Measurements from ENCODE around the gene ACSF3. TPM values are rescaled to one million over a fixed set of nuclear protein-coding genes. Genes with fewer than 3 reads are reported as not detected.

Gene ACSF3
- total and polyA plus RNA-seq, 2 experiments from 2014 or later: 20.7 to 28.0 TPM

DNA sequence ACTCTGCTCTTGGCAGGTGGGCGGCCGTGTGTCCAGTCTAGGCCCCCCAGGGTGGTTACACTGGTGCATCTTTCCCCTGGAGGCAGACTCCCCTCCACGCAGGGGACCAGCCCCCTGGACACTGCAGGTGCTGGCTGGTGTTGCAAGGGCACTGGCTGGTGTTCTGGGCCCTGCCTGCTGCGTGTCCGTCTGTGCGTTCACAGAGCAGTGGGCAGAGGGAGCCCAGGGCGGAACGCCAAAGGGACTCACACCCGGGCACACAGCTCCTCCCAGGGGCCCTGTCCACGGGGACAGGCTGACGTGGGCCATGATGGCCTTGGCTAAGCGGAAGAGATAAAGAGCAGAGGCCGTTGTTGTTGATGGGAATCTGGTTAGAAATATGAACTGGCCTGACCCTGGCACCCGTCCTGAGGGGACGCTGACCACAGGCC, 27.3 kb downstream of the ACSF3 start:
- Histone ChIP-seq H3K9me3 (ENCODE audit: low read depth) (no peaks in the 10 kb centered on the region), H3K9me2 (replicated peaks; ENCODE audit: insufficient read depth) (no peaks in the 10 kb centered on the region), H3K27ac (no peak overlapping the region), H3K27me3 (no peaks in the 10 kb centered on the region), H3K4me1 (ENCODE audit: insufficient read depth) (no peaks in the 10 kb centered on the region), H3K36me3 (replicated peaks; ENCODE audit: insufficient read depth, low read depth) (no peaks in the 10 kb centered on the region), H3K4me2 (no peak overlapping the region), H3K79me2 (no peaks in the 10 kb centered on the region), H3K4me3 (no peak overlapping the region), H4K20me1 (ENCODE audit: insufficient read depth, poor library complexity, severe bottlenecking) (no peaks in the 10 kb centered on the region), H2AFZ (no peak overlapping the region)
- DNase-seq (ENCODE audit: low spot score): no peak
- WGBS (ENCODE audit: low lambda C conversion rate, missing lambda C conversion rate): 89% methylated on average over 13 of the region's 15 CpGs
- TF ChIP-seq EZH2phosphoT487 (IDR thresholded peaks at IDR 0.05; ENCODE audit: low read depth, severe bottlenecking, unreplicated experiment) (no peak), EZH2 (IDR thresholded peaks at IDR 0.05; ENCODE audit: borderline replicate concordance) (no peak)
- TF ChIP-seq, protein P1, sequence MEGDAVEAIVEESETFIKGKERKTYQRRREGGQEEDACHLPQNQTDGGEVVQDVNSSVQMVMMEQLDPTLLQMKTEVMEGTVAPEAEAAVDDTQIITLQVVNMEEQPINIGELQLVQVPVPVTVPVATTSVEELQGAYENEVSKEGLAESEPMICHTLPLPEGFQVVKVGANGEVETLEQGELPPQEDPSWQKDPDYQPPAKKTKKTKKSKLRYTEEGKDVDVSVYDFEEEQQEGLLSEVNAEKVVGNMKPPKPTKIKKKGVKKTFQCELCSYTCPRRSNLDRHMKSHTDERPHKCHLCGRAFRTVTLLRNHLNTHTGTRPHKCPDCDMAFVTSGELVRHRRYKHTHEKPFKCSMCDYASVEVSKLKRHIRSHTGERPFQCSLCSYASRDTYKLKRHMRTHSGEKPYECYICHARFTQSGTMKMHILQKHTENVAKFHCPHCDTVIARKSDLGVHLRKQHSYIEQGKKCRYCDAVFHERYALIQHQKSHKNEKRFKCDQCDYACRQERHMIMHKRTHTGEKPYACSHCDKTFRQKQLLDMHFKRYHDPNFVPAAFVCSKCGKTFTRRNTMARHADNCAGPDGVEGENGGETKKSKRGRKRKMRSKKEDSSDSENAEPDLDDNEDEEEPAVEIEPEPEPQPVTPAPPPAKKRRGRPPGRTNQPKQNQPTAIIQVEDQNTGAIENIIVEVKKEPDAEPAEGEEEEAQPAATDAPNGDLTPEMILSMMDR (IDR thresholded peaks at IDR 0.05; ENCODE audit: poor library complexity): no peak

- no peak for TF ChIP-seq EZH2phosphoT487 (IDR thresholded peaks at IDR 0.05; ENCODE audit: low read depth, severe bottlenecking, unreplicated experiment)
- TF ChIP-seq, protein P1 (IDR thresholded peaks at IDR 0.05; ENCODE audit: poor library complexity): no peak
- TF ChIP-seq EZH2 (IDR thresholded peaks at IDR 0.05; ENCODE audit: borderline replicate concordance): no peak
- Histone ChIP-seq H2AFZ (no peak overlapping the region), H3K79me2 (no peaks in the 10 kb centered on the region), H3K4me3 (no peak overlapping the region), H3K27ac (no peak overlapping the region), H3K27me3 (no peaks in the 10 kb centered on the region), H4K20me1 (ENCODE audit: insufficient read depth, poor library complexity, severe bottlenecking) (no peaks in the 10 kb centered on the region), H3K36me3 (replicated peaks; ENCODE audit: insufficient read depth, low read depth) (no peaks in the 10 kb centered on the region), H3K4me1 (ENCODE audit: insufficient read depth) (no peaks in the 10 kb centered on the region), H3K4me2 (no peak overlapping the region), H3K9me3 (ENCODE audit: low read depth) (no peaks in the 10 kb centered on the region), H3K9me2 (replicated peaks; ENCODE audit: insufficient read depth) (no peaks in the 10 kb centered on the region)
- 97% methylated on average over 14 of the region's 24 CpGs for WGBS (ENCODE audit: low lambda C conversion rate, missing lambda C conversion rate)
- no peak for DNase-seq (ENCODE audit: low spot score)
Measured at GRCh38 chr16:89121691-89122321, 28.2 kb downstream of the ACSF3 start.

- WGBS (ENCODE audit: low lambda C conversion rate, missing lambda C conversion rate): 91% methylated on average over 11 of the region's 11 CpGs
- no peak for DNase-seq (ENCODE audit: low spot score)
- no peak for TF ChIP-seq EZH2phosphoT487 (IDR thresholded peaks at IDR 0.05; ENCODE audit: low read depth, severe bottlenecking, unreplicated experiment)
- Histone ChIP-seq H3K27me3 (no peaks in the 10 kb centered on the region), H3K79me2 (no peaks in the 10 kb centered on the region), H3K9me2 (replicated peaks; ENCODE audit: insufficient read depth) (no peaks in the 10 kb centered on the region), H3K4me1 (ENCODE audit: insufficient read depth) (no peaks in the 10 kb centered on the region), H3K4me3 (no peak overlapping the region), H3K36me3 (replicated peaks; ENCODE audit: insufficient read depth, low read depth) (no peaks in the 10 kb centered on the region), H4K20me1 (ENCODE audit: insufficient read depth, poor library complexity, severe bottlenecking) (no peaks in the 10 kb centered on the region), H3K4me2 (no peak overlapping the region), H3K9me3 (ENCODE audit: low read depth) (no peaks in the 10 kb centered on the region), H3K27ac (no peak overlapping the region), H2AFZ (no peak overlapping the region)
Measured at GRCh38 chr16:89122322-89122851, 28.7 kb downstream of the ACSF3 start.

DNA sequence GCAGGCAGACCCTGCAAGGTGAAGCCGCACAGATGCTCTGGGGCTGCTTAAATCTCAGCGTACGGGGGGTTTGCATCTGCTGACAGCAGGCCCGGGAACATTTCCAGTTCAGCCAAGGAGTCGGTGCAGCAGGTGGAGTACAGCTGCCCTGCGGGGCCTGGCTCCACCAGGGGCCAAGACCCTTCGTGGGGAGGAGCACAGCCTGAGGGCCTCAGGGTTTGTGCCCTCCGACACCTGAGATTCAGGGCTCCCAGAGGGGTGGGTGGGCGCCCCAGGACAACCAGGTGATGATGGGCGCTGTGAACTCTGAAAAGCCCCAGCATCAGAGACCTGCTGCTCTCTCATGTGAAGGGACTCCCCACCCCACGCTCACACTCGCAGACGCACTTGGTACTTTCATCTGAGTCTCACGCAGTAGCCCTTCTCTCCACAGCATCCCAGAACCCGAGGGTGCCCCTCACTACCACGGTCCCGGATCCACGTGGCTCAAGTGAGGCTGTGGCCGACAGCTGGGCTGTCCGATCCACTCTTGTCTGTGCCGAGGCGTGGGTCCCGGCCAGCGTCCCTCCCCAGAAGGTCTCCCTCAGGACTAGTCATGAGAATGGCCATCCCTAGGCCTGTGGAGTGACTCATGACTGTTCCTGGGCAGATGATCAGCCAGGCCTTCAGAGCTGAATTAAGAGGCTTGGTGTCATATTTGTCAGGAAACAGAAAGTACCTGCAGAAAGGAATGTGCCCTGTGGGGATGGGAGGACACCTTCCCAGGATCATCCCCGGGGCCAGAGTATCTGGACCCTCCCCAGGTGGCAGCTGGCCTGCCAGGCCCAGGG, 29.6 kb downstream of the ACSF3 start:
- Histone ChIP-seq H4K20me1 (ENCODE audit: insufficient read depth, poor library complexity, severe bottlenecking) (no peaks in the 10 kb centered on the region), H3K36me3 (replicated peaks; ENCODE audit: insufficient read depth, low read depth) (no peaks in the 10 kb centered on the region), H3K79me2 (no peaks in the 10 kb centered on the region), H3K4me1 (ENCODE audit: insufficient read depth) (no peaks in the 10 kb centered on the region), H3K27me3 (no peaks in the 10 kb centered on the region), H3K9me2 (replicated peaks; ENCODE audit: insufficient read depth) (no peaks in the 10 kb centered on the region), H3K27ac (no peak overlapping the region), H3K4me2 (no peak overlapping the region), H2AFZ (no peak overlapping the region), H3K9me3 (ENCODE audit: low read depth) (no peaks in the 10 kb centered on the region), H3K4me3 (no peak overlapping the region)
- TF ChIP-seq EZH2phosphoT487 (IDR thresholded peaks at IDR 0.05; ENCODE audit: low read depth, severe bottlenecking, unreplicated experiment) (no peak), EZH2 (IDR thresholded peaks at IDR 0.05; ENCODE audit: borderline replicate concordance) (no peak)
- TF ChIP-seq, protein P1 (IDR thresholded peaks at IDR 0.05; ENCODE audit: poor library complexity): no peak
- WGBS (ENCODE audit: low lambda C conversion rate, missing lambda C conversion rate): 94% methylated on average over 25 of the region's 25 CpGs
- no peak for DNase-seq (ENCODE audit: low spot score)

Data from hepatocyte (in vitro differentiated cells).